Measurements from ENCODE around the gene AHRR.

The AHRR gene

GRCh38 chr5:370959-371810, 49.7 kb downstream of the AHRR start:
- TF ChIP-seq CTCF (IDR thresholded peaks at IDR 0.05; ENCODE audit: insufficient read depth, missing control alignments): no peak
- FAIRE-seq (no peak), DNase-seq (ENCODE audit: insufficient read length, low spot score) (no peak)

GRCh38 chr5:371811-372555, 50.5 kb downstream of the AHRR start:
- FAIRE-seq (no peak), DNase-seq (ENCODE audit: insufficient read length, low spot score) (no peak)
- no peak for TF ChIP-seq CTCF (IDR thresholded peaks at IDR 0.05; ENCODE audit: insufficient read depth, missing control alignments)

- FAIRE-seq (no peak), DNase-seq (ENCODE audit: insufficient read length, low spot score) (no peak)
- TF ChIP-seq CTCF (IDR thresholded peaks at IDR 0.05; ENCODE audit: insufficient read depth, missing control alignments): no peak
These were observed 51.1 kb downstream of the AHRR start for GRCh38 chr5:372556-372995.

GRCh38 chr5:372996-373709, 51.6 kb downstream of the AHRR start:
- TF ChIP-seq CTCF (IDR thresholded peaks at IDR 0.05; ENCODE audit: insufficient read depth, missing control alignments): no peak
- FAIRE-seq (no peak), DNase-seq (ENCODE audit: insufficient read length, low spot score) (peak; percentile 14)

GRCh38 chr5:373710-374602, 52.4 kb downstream of the AHRR start:
- no peak for TF ChIP-seq CTCF (IDR thresholded peaks at IDR 0.05; ENCODE audit: insufficient read depth, missing control alignments)
- DNase-seq (ENCODE audit: insufficient read length, low spot score) (peak; percentile 20), FAIRE-seq (no peak)

GRCh38 chr5:374631-375335, 53.3 kb downstream of the AHRR start:
- FAIRE-seq (no peak), DNase-seq (ENCODE audit: insufficient read length, low spot score) (no peak)
- no peak for TF ChIP-seq CTCF (IDR thresholded peaks at IDR 0.05; ENCODE audit: insufficient read depth, missing control alignments)
